Transverse colon (tissue), 4 donors: ENCODE measurements around the gene DLGAP3.

Experiments
- POLR2A ChIP-seq: fragments of 450-650 bp; IDR thresholded peaks from one replicate; pipeline ENCODE4 v1.6.1; 2016; ENCODE audit warnings: antibody characterized with exemption, mild to moderate bottlenecking, moderate library complexity
- POLR2AphosphoS5 ChIP-seq, 3 donors: sonication (generic); formaldehyde crosslinking; IDR thresholded peaks; one replicate each; pipeline ENCODE4 v1.6.1; 2016; ENCODE audit warnings: antibody characterized with exemption in 3 of 3
- TF ChIP-seq, protein P1 (sequence below), 5 experiments: fragments of 200-600 bp in 3 of 5; fragments of 450-650 bp in 2 of 5; sonication (generic) in 3 of 5; IDR thresholded peaks; 1 replicate in 2 of 5; 2 replicates in 3 of 5; pipeline ENCODE4 v1.5.1; 2016 to 2017; ENCODE audit warnings: antibody characterized with exemption in 5 of 5, inconsistent platforms in 3 of 5, mild to moderate bottlenecking in 2 of 5, moderate library complexity in 1 of 5

DNA sequence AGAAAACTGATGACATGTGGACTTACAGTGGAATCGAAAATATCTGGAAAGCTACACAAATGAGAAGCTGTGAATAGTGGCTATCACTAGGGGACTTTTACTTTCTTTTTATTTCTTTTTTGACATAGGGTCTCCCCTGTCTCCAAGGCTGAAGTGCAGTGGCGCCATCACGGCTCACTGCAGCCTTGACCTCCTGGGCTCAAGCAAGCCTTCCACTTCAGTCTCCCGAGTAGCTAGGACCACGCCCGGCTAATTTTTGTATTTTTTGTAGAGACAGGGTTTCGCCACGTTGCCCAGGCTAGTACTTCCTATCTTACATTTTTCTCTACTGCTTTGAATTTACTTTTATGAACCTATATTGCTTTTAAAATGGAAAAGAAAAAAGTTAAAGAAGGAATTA, 45.2 kb upstream of the DLGAP3 start:
- TF ChIP-seq, protein P1, sequence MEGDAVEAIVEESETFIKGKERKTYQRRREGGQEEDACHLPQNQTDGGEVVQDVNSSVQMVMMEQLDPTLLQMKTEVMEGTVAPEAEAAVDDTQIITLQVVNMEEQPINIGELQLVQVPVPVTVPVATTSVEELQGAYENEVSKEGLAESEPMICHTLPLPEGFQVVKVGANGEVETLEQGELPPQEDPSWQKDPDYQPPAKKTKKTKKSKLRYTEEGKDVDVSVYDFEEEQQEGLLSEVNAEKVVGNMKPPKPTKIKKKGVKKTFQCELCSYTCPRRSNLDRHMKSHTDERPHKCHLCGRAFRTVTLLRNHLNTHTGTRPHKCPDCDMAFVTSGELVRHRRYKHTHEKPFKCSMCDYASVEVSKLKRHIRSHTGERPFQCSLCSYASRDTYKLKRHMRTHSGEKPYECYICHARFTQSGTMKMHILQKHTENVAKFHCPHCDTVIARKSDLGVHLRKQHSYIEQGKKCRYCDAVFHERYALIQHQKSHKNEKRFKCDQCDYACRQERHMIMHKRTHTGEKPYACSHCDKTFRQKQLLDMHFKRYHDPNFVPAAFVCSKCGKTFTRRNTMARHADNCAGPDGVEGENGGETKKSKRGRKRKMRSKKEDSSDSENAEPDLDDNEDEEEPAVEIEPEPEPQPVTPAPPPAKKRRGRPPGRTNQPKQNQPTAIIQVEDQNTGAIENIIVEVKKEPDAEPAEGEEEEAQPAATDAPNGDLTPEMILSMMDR (IDR thresholded peaks at IDR 0.05): no peak
- TF ChIP-seq POLR2A: no peak
- TF ChIP-seq POLR2AphosphoS5 (IDR thresholded peaks at IDR 0.05): no peak
